COLO829 (cell line): ENCODE measurements around the gene ANKUB1.

Experiments used
- DNase-seq: peaks from one replicate; pipeline ENCODE4 v3.0.0; 2012; ENCODE audit warnings: low spot score

The ANKUB1 gene

GRCh38 chr3:149808209-149808829 is 16.0 kb upstream of the ANKUB1 start:
- peak; percentile 77 for DNase-seq

- DNase-seq: no peak
Observed at GRCh38 chr3:149806171-149806778, 13.9 kb upstream of the ANKUB1 start.

- DNase-seq: no peak
Observed at GRCh38 chr3:149801639-149802038, 9.3 kb upstream of the ANKUB1 start.

GRCh38 chr3:149801195-149801594 is 8.8 kb upstream of the ANKUB1 start:
- no peak for DNase-seq

GRCh38 chr3:149800693-149801092 is 8.3 kb upstream of the ANKUB1 start:
- DNase-seq: no peak

GRCh38 chr3:149796026-149796425 is 3.7 kb upstream of the ANKUB1 start:
- DNase-seq: no peak

- DNase-seq: no peak
Observed at GRCh38 chr3:149790698-149791097, 1.7 kb downstream of the ANKUB1 start.

- DNase-seq: no peak
Observed at GRCh38 chr3:149790268-149790667, 2.1 kb downstream of the ANKUB1 start.

- DNase-seq: peak; percentile 31
Observed at GRCh38 chr3:149784064-149784704, 8.2 kb downstream of the ANKUB1 start.

GRCh38 chr3:149783576-149783975 is 8.8 kb downstream of the ANKUB1 start:
- DNase-seq: peak; percentile 74

GRCh38 chr3:149781741-149782140 is 10.6 kb downstream of the ANKUB1 start:
- DNase-seq: no peak

GRCh38 chr3:149781211-149781610 is 11.1 kb downstream of the ANKUB1 start:
- no peak for DNase-seq

GRCh38 chr3:149777414-149778214 is 14.7 kb downstream of the ANKUB1 start:
- no peak for DNase-seq

- DNase-seq: no peak
Observed at GRCh38 chr3:149776170-149776569, 16.2 kb downstream of the ANKUB1 start.

- DNase-seq: no peak
Observed at GRCh38 chr3:149772861-149773260, 19.5 kb downstream of the ANKUB1 start.

GRCh38 chr3:149771652-149772271 is 20.6 kb downstream of the ANKUB1 start:
- peak; percentile 54 for DNase-seq

- DNase-seq: no peak
Observed at GRCh38 chr3:149770246-149770645, 22.1 kb downstream of the ANKUB1 start.

GRCh38 chr3:149768704-149769103 is 23.6 kb downstream of the ANKUB1 start:
- no peak for DNase-seq

GRCh38 chr3:149767720-149768119 is 24.6 kb downstream of the ANKUB1 start:
- no peak for DNase-seq

GRCh38 chr3:149765762-149766334 is 26.5 kb downstream of the ANKUB1 start:
- peak; percentile 56 for DNase-seq

GRCh38 chr3:149764302-149764701 is 28.1 kb downstream of the ANKUB1 start:
- no peak for DNase-seq
